Raji (cell line): ENCODE measurements around the gene IL15RA.

ENCODE experiments used
- POLR2A ChIP-seq: IDR thresholded peaks from 2 replicates; pipeline ENCODE4 v1.6.1; 2011; ENCODE audit warnings: low read depth, low read length, control low read depth; ENCODE audit not compliant: insufficient read depth

IL15RA gene

DNA sequence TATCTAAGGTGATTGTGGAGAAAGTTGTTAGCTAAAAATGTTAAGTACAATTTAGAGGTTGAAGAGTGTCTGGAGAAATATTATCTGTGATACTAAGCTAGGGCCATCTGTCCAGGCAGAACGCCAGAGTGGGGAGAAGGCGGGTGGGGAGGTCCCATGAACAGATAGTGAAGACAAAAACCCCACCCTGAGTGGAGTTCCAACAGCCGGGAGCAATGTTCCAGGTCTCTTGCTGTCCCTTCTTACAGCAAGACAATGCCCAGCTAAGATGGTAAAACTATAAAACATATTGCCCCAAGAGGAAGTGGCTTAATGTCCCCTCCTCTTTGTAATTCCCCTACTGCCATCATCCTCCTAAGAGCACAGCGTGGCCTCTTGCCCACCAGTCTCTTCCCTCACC lies 10.4 kb upstream of the IL15RA start:
- TF ChIP-seq POLR2A: no peak

DNA sequence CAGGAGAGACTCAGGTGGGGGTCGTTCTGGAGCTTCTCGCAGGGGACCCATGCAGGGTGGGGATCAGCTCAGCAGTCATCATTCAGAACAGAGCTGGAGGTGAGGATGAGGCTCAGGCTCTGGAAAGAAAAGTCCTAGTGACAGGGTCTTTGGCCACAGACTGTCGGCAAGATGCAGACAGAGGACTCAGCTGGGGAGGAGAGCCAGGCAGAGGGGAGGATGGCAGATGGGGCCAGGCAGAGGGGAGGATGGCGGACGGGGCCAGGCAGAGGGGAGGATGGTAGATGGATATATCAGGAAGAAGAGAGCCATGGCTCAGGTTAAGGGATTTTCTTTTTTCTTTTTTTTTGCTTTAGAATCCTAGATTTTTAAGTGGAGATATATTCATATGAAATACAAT lies 7.7 kb upstream of the IL15RA start:
- TF ChIP-seq POLR2A: no peak

DNA sequence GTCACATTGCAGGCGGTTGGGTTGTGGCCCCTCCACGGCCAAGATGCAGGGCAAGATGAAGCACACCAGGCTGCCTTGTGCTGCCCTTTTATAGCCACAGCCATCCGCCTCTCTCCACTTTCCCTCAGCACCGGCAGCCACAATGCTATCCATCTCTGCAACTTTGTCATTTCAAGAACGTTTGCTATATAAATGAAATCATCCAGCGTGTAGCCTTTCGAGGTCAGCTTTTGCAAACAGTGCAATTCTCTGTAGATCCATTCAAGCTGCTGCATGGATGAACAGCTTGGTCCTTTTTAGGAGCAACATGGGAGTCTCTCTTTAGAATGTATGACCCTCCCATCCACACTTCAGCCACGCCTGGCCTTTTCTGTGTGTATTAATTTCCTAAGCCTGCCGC lies 6.4 kb upstream of the IL15RA start:
- no peak for TF ChIP-seq POLR2A

DNA sequence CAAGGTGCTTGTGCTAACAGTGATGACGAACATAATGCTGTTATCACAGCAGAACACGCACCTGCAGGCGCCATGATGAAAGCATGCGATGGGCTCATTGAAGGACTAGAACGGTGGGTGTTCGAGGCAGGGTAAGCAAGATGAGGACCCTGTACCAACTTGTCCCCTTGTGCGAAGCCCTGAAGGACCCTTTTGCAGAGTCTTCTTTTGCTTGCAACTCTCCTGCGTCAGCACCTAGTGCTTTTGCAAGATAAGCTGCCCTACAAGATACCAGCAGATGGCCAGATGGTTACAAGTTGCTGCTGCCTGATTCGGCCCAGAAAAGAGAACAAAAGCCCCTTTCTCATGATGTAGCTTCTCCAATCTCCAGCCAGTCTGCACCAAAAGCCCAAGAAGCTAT lies 4.2 kb upstream of the IL15RA start:
- no peak for TF ChIP-seq POLR2A

DNA sequence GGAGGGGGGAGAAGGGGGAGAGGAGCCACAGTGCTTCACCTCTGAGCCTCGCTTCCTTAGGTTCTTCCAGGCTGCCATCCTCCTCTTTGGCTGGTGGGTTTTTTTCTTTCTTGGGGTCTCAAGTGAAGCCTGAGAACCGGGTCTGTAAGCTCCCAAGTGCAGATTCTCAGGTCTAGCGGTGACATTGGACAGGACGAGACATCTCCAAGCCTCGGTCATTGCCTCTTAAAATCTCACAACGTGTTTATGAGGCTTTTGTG lies 817 bp upstream of the IL15RA start:
- no peak for TF ChIP-seq POLR2A

DNA sequence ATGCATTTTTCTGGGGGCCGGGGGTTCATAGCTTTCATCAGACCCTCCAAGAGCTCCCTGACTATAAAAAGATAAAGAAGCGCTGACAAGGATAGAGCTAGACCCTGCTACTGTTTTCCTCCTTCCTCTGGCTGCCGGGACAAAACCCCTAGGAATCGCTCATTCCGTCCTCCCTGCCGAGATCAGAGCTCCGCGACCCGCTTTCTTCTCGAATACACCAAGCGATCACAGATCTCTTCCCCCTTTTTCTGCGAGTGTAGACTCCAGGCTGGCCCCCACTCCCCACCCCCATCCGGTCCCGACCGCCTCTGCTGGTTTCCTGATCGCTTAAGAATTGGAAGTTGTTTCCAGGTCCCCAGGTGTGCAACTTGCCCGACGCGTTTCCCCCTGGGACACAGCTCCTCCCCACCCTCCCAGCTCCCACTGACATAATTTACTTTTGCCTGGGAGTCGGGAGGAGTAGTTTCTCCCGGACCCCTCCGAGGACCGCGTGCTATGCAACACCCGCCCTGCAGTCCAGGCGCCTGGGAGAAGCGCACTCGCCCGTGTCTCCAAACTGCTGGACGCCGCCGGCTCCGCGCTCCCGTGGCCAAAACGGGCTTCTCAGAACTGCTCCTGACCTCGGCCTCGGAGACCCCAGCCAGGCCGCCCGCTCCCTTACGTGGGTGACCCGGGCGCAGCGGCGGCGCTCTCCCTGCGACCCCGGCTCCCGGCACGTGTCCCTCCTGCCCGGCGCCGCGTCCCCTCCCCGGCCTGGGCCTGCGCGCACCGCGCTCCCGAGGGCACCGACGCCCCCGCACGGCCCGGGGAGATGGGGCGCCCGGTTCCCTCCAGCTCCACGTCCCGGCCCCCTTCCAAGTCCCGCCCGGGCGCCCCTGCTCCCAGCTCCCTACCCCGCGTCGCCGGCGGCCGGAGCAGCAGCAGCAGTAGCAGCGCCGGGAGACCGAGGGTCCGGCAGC lies 552 bp downstream of the IL15RA start:
- no peak; the same call in none of the 2 replicates for TF ChIP-seq POLR2A

DNA sequence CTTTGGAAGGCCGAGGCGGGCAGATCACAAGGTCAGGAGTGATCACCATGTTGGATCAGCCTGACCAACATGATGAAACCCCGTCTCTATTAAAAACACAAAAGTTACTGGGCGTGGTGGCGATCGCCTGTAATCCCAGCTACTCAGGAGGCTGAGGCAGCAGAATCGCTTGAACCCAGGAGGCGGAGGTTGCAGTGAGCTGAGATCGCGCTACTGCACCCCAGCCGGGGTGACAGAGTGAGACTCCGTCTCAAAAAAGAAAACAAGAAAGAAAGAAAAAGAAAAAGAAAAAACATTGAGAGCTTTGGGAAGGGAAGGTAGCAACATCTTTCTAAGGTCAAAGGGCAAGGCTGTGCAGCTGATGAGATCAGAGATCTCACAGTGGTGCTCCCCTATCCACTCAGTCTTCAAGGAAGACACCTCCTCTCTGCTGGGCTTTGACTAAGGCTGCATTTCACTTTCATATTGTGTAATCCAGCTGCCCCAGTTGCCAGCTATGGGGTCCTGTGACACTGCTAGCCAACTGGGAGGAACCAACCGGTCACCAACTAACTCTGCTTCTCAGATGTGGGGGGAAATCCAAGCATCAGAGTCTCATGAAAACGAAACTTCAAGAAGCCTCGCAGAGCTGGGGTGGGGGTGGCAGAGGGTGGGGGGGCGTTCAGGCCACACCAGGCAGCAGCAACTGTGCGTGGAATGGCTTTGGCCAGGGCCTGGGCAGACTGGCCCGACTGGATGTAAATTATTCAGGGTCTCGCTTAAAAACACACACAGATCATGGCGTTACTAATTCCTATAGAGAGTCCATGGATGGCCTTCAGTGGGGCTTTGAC lies 1.5 kb downstream of the IL15RA start:
- TF ChIP-seq POLR2A: peak; percentile 42; the same call in 1 of the 2 replicates

DNA sequence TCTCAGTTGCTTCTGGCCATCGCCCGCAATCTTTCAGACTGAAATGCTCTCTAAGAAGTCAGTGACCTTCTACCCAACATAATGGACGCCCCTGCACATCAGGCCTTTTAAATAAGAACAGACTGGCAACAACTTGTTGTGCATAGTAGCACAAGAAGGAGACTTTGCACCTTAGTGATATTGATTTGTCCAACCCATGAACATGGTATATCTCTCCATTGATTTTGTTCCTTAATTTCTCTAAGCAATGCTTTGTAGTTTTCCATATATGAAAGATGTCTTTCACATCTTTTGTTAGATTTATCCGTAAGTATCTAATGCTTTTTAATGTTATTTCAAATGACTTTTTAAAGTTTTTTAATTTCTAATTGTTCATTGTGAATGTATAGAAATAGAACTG lies 4.3 kb downstream of the IL15RA start:
- no peak for TF ChIP-seq POLR2A

DNA sequence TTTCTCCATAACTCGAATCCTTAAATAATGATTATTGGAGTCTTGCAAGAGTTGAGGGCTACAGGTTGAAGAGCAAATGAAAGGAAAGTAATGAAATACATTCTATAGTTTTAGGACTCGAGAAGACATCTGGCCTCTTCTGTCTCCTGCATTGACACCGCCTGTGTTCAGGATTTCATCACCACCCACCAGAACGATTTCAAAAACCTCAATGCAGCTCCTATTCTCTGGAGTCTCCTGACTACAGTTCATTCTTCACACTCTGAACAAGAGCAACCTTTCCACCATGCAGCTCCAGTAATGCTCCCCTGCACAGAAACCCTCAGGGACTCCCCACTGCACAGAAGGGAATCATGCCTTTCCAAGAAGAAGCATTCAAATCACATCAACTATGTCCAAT lies 5.5 kb downstream of the IL15RA start:
- TF ChIP-seq POLR2A: no peak

DNA sequence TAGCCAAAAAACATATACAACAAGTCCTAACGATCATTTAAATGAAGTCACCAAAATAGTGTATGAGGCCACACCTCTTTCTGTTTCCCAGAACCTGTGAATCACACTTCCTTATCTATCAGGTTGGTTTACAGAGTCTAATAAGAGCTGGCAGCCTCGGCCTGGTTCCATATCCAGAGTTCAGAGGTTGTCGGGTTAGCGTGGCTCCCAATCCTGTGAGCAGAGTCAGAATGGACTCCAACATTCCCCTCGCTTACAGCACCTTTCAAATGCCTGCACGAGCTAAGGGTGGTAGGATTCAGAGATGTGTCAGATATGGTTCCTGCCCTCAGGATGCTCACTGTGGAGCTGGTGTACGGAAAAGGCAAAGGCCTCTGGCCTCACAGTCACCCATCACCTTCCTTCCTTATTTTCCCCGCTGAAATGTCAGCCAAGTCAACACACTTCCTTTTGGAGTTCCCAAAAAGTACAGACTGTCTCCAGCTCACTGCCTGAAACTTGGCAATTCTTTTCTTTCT lies 6.0 kb downstream of the IL15RA start:
- TF ChIP-seq POLR2A: no peak

DNA sequence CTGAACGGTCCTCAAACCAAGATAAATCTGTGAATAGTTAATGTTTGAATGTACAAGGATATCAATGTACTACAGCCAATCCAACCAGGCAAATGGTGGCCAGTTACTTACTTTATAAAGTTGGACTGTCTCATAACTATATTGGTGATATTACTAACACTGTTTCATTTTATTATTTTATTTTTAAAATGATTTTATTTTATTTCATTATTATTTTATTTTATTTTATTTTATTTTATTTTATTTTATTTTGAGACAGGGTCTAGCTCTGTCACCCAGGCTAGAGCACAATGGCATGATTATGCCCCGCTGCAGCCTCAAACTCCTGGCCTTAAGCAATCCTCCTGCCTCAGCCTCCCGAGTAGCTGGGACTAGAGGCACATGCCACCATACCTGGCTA lies 6.8 kb downstream of the IL15RA start:
- no peak for TF ChIP-seq POLR2A

DNA sequence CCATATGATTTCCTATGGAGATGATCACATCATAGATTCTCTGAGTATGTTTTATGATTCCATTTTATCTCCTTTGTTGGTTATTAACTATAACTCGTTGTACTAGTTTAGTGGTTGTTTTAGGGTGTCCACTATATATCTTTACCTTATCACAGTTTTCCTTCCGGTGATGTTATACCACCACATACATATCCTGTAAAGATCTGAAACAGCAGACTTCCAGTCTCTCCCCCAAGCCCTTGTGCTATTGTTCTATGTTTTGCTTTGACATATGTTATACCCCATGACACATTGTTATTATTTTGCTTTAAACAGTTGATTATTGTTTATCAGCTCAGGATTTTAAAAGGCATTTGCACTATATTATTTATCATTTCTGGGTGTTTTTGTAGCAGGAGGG lies 7.3 kb downstream of the IL15RA start:
- TF ChIP-seq POLR2A: no peak

DNA sequence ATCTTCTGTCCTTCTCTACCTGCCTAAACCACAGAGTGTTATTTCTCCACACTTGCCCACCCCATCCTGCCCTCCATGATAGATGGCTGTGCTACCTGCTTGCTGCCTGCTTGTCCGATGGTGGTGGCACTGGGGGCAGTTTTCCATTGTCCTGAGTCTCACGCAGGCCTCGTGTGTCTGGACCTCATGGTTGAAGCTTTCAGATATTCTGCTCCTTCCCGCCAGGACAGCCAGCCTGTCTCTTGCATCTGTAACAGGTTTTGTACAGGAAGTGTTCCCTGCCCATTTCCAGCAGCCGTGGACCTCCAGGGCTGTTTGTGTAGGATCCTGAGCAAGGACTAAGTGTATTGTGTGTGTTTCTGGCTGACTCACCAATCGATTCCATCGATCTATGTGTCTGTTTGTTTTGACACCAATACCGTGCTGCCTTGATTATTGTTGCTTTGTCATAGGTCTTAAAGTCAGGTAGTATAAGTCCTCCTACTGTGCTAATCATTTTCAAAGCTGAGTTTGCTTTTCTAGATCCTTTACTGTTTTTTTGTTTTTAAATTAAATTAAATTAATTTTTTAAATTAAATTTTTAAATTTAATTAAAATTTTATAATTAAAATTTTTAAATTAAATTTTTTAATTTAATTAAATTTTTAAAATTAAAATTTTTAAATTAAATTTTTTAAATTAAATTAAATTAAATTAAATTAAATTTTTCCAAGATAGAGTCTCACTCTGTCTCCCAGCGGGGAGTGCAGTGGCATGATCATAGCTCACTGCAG lies 8.5 kb downstream of the IL15RA start:
- TF ChIP-seq POLR2A: no peak

DNA sequence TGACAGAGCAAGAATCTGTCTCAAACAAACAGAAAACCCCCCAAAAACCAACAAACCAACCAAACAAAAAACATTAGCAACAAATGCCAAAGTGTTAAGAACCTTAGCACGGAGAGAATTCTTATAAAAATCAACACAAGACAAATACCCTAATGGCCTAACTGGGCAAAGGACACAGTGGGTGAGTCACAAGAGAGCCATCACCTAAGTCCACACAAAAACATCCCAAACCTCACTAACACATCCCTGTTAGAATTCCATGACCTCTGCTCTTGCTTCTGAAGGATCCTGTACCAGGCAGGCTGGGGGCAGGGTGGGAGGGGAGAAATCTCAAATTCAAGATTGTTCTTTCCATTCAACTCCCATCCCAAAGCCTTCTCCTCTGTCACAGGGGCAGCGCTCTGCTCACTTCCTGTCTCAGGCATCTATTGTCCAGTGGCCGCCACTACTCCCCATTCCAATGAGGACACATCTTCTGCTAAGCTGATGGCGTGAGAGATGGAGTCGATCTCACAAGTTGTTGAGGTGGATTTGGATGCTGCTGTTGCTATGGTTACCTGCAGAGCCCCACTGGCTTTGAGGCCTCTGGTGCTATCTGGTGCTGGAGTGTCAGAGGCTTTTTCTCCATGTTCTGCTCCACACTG lies 9.2 kb downstream of the IL15RA start:
- no peak for TF ChIP-seq POLR2A

DNA sequence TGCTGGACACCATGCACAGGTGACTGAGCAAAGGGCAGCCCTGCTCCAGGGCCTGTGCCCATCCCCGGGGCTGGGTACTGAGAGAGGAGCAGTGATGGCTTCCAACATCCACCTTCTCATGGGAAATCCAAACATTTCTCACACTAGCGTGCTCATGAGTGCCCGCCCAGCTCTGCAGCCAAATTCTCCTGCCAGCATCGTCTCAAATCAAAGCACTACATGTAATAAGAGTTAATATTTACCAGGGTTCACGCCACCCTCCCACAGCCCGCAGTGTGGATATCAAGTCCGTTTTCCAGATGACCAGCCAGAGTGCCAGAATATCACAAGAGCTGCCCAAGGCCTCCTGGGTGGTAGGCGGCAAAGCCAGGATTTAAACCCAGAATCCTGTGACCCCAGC lies 12.1 kb downstream of the IL15RA start:
- no peak for TF ChIP-seq POLR2A
